Stimulated activated CD4-positive, alpha-beta T cell treated with anti-CD3 and anti-CD28 coated beads, TNF-alpha, amount 100 ng/mL, for 4 hours (primary cell): ENCODE results near the gene MCFD2.

Experiments used
- DNase-seq, 3 experiments: peaks; one replicate each; pipeline ENCODE4 v3.0.0-alpha.2; 2020; ENCODE audit warnings: low read depth in 3 of 3

The MCFD2 gene

DNA sequence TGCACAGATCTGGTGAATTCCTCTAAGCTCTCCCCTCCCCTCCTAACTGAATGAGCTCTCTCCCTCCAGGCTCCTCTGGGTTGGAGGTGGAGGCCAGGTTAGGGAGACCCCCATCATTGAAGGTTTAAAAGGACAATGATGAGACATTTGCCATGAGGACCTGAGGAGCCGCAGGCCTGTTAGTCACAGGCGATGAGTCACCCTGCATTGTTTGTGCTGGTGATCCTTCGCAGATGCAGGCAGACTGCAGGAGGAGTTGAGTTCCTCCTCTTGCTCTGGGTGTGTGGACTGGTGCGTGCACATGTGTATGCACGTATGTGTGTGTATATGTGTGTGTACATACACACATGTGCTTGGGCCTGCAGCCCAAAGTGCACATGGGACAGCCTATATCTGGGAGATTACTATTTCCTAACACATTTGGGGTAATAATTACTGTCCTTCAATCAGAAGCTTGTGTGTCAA lies 42.0 kb downstream of the MCFD2 start:
- peak in 1 of 3 experiments; percentile 6 for DNase-seq

DNA sequence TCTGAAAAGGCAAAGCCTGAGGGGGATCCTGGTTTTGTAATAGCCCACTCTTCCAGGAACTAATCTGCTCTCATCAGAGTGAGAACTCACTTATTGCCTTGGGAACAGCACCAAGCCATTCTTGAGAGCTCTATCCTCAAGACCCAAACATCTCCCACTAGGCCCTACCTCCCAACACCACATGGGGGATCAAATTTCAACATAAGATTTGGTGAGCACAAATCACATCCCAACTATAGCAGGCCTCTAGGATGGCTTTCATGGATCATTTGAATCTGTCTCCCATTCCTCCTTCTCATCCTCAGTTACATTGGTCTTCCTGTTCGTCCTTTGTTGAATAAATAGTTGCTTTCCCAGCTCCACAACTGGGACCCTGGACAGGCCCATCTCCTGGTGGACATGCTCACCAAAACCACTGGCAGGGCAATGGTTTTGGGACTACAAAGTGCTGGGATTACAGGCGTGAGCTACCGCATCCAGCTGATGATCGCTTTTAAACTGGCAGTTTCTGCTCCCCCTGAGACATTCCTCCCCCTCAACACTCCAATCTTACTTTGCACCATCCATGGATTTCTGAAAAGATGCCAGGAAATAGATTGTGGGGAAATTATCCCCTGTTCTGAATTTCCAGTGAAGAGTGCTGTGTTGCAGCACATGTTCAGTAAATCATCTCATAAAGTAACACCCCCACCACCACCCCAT lies 42.6 kb downstream of the MCFD2 start:
- no peak for DNase-seq

DNA sequence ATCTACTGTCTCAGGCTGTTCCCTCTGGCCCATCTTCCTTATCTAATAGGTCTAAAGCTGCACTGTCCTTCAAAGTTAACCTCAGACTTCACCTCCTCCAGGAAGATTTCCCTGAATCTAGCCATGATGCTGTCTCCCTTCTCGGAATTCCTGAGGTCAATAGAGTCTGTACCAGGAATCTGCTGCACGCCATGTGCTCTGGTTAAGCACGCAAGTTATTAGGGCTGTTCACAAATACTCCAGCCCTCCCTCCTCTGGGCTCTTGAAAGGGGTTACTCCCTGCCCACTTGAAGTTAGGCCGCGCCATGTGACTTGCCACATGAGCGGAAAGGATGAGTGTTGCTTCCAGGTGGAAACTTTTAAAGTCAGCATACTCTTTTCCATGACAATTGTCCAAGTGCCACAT lies 43.6 kb downstream of the MCFD2 start:
- no peak for DNase-seq

DNA sequence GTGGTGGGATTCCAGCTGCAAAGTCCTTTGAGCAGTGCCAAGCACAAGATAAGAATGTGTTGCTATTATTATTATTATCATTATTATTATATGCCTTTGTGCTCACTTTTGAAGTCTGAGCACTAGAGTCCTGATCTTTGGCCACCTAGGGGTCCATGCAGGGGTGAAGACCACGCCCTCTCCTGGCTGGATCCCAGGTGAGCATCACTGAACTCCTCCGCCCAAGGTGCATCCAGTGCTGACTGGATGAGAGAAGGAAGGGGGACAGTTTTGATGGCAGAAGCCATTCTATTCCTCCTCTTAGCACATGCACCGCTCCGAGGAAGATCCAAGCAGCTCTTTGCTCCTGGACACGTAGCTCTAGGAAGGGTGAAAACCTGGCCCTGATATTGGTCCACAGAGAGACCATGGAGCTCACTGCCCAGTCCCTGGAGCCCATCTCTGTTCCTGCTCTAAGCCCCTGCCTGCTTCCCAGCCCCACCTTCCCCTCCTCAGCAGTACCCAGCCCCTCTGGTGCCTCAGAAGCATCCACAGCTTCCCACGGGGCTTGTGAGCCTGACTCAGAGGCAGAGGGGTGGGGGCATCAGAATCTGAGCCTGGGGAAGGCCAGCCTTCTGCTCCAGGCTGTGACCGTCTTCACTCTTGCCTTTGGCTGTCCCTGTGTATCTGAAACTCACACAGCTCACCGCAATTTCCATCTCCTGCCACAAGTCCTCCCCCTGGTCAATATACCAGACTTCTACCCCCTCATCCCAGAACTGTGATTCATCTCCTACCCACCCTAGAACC lies 45.4 kb downstream of the MCFD2 start:
- DNase-seq, result no peak

DNA sequence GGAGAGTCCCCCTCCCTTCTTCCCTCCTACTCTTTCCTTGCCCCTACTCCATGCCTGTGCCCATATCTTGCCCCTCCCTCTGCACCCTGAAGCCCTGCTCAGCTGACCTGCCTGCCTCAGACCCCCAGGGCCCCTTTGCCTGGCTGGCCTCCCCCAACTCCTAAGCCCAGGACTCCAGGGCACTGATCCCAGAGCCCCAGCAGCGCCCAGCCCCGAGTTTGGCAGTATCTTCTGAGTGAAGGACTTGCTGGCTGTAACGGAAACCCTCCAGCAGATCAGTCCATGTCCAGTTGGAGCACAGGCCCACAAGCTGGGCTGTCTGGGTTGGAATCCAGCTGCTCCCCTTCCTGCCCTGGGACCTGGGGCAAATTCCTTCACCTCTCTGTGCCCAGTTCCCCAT lies 46.0 kb downstream of the MCFD2 start:
- no peak for DNase-seq

DNA sequence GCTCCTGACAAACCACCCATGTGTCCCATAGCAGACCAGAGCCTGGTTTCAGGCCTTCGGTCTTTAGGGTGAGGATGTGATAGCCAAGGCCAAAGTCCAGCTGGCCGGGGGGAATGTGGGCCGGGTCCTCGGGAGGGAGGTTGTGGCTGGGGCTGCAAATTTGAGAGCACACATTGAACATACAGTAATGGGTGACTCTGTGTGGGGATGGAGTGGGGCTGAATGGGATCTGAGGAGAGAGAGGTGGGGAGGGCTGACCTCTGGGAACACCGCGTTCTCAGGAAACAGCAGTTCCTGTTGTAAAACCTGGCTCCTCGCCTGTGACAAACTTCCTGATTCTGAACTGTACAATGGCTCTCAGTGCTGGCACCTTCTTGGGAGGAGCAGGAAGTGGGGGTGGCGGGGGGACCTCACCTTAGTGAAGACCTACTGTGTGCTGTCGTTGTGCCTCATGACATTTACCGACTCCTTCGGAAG lies 48.8 kb downstream of the MCFD2 start:
- DNase-seq, result no peak

DNA sequence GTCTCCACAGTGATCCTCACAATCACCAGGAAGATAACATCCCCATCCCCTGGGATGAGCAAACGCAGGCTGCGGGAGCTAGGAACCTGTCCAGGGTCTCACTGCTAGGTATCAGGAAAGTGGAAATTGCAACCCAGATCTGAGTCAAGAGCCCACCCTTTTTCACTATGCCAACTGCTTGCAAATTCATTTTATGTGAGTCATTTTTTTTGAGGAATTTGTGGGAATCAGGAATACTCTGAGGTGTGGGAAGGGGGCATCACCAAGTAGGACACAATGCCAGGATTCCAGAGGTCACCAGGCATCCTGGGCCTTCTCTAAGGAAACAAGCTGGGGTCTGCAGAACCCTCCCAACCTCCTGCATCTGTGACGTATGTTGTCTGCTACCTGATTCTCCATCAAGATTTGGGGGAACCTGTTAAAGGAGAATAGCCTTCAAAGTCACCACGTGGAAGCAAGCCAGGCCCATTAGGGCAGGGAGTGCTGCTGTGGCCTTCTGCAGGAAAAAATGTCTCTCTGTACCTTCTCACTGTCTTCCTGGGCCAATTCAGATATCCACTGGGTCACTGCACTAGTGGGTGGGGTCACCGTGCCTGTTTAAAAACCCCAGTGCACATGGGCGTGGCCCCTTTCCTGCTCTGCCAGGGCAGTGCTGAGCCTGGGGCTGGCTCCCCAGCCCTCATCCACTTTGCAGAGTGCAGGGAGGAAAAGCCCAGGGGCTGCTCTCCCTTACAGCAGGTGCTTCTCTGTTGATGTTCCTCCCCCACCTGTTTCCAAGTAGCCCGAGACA lies 50.2 kb downstream of the MCFD2 start:
- DNase-seq, result no peak

DNA sequence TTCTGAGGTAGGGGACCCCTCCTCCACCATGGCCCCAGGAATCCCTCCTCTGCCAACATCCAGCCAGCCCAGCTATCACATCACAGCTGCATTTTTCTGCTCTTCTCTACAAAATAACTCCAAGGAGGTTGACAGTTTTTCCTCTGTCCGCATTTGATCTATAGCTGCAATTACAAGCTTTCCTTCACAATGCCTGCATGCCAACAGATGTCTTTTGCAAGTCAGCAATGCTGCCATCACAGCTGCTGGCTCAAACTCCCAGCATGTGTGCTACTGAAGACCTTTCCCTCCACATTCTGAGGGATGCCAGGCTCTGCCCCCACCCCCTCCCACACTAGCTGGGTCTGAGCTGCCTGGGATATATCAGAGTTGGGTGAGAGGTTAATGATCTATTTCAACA lies 51.7 kb downstream of the MCFD2 start:
- DNase-seq, result no peak

DNA sequence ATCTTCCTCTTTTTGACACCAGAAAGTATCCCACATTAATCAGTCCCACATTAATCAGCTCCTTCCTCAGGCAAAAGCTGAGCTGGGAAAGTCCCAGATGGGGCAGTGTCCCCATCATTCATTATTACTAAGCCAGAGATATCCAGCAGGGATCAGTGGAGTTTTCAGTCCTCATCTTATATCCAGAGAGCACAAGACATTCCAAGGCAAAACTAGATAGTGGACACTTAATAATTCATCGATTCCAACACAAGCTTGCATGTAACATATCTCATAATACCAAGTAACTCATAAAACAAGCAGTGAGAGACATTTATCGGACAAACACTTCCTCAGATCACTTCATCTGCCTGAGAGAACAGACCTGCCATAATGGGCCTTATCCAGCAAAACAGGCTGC lies 53.1 kb downstream of the MCFD2 start:
- no peak for DNase-seq

DNA sequence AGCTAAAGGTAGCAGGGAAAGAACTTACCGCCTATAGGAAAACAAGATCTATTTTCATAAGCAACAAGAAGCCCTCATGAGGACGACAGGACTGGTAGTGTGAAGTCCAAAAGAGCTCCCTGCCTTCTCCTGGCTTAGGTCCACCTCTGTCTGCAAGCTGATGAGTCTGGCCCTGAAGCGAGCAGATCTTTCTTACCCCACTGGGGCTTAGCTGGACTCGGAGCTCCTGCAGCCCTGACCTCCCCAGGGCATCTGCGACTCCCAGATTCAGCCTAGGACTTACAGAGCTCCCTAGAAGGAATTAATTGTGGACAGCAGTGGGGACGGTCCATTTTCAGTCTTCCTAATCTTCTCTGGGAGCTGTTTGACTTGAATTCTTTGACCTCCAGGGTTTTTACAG lies 53.7 kb downstream of the MCFD2 start:
- DNase-seq, result no peak

DNA sequence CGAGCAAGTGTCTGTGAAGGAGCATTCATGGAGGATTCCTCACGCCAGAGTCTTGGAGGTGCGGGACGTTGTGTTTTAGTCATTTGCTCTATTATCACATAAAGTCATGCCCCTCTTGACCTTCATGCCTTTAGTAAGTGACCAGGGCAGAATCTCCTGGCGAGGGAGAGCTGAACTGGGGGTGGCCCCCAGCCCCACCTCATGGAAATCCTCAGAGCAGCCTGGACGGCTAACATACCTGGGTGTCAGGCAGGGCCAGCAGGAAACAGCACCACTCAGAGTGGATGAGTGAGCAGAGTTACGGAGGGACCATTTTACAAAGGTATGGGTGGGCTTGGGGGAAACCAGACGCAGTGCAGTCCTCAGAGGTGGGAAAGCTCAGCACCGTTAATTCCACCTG lies 56.1 kb downstream of the MCFD2 start:
- no peak for DNase-seq

DNA sequence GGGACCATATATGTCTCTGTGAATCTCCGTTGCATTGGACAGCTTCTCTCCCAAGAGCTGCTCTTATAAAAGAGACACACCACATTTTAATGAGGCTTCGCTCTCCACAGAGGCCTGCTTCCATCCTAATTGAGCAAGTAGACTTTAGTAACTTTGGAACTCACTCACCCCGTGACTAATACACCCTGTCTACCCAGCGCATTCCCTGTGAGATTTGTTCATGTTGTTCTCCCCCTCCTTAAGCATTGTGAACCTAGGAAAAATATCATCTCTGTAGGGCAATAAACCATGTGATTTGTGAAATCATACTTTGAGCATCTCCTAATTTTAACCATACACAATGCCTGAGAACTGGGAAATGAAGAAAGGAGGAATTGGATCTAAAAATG lies 56.9 kb downstream of the MCFD2 start:
- DNase-seq, result no peak

DNA sequence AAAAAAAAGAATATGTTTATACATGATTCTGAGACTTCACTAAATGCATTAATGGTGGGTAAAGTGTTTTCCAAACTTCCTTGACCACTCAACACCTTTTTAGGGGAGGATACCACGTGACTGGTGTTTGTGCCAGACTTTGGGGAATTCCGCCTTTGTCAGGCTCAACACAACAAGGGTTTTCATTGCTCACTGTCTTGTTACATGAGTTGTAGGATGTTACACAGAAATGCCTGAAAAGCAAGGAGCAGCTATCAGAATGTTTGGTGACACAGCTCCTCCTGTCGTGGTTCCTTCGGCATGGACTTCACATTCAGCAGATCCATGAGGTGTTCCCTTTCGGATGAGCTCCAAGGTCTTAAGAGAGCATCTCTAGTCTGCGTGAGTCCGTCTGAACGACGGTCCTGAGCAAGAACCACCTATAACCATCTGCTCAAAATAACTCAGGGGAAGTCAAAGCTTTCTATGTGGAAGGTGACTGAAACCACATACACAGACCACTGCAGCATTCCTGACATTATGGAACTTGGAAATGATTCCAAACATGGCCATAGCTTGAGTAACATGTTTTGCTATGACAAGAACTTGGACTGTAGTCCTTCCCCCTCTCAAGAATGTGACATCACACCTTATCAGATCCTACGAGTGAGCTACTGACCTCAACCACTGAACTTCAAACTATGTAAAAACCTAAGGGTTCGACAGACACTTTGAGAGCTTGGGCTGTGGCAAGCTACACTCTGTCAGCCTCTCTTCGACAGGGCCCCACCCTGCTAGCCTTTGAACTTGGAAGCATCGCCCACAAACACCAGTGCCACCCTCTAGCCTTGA lies 57.5 kb downstream of the MCFD2 start:
- DNase-seq, result no peak

DNA sequence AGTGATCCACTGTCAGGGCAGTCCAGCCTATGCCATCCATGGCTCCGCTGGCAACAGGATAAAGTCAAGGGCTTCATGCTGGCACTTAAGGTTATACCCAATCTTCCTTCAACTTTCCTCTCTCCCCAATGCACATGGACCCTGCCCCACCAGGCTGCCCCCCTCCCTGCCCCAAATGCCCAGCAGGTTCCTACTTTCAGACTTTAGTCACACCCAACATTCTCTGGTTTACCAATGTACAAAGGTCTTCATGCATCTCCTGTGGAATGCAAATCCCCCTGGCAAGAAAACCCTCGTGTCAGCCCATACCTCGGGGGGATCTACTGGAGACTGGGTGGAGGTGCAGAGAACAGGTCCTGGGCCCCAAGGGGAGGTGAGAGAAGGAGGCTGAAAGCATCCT lies 59.3 kb downstream of the MCFD2 start:
- DNase-seq, result no peak

DNA sequence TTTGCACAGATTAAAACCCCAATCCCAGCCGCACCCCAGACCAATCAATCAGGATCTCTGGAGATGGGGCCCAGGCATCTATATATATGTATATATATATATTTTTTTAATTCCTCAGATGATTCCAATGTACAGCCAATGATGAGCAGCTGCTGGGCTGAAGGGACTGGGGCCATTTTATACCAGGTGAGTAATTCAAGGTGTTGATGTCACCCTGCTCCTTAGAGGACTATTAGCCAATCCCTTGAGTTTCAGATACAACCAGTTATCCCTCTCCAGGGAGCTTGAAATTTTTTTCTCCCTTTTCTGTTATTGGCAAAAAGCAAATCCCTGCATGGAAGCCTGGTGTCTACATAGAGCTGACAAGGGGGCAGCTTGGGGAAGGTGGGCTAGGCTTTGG lies 59.8 kb downstream of the MCFD2 start:
- DNase-seq, result no peak

DNA sequence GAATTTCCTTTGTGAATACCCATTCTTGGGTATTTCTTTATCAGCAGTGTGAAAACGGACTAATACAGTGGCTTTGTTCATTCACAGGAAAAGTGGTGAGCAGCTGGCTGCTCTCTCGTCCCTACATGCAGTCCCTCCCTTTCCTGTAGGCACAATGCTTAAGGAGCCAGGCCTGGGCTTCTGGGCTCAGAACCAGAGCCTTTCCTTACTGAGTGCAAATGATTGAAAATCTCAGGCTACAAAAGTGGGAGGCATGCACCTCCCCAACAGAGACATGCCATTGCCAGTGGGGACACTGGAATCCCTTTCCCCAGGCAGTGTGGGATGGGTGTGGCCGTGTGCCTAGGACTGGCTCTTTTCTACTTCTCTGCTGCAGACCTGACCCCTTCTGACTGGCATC lies 61.3 kb downstream of the MCFD2 start:
- DNase-seq, result no peak

DNA sequence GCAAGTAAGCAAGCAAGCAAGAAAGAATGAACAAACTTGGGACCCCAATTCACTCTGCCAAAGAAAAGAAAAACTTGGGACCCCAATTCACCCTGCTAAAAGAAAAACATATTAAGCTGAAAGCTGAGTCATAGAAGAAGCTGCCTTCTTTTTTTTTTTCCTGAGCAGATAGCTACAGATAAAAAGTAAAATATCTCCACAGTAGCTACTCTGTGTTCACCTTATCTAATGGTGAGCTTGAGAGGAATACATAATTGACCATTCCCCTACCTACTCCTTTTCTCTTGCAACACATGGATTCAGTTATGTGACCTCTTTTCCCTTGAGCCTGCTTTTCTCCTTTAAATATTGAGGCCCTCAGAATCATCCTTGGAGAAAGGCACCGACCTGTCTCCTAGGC lies 63.0 kb downstream of the MCFD2 start:
- no peak for DNase-seq

DNA sequence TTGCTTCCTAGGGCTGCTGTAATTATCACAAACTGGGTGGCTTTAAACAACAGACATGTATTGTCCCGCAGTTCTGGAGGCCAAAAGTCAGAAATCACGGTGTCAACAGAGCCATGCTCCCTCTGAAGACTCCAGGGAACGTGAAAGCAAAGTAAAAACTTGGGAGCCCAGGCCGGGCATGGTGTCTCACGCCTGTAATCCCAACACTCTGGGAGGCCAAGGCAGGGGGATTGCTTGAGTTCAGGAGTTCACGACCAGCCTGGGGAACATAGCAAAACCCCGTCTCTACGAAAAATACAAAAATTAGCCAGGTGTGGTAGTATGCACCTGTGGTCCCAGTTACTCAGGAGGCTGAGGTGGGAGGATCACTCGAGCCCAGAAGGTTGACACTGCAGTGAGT lies 63.5 kb downstream of the MCFD2 start:
- no peak for DNase-seq
